SK-N-SH treated with all-trans-retinoic acid at 6 μM for 48 hours (cell line): ENCODE results near the gene GBF1.

ENCODE experiments used
- TCF4 ChIP-seq: fragments of 250-450 bp; sonication (Bioruptor Pico); IDR thresholded peaks from 2 replicates; pipeline ENCODE4 v1.8.0; 2021; ENCODE audit warnings: mild to moderate bottlenecking, moderate library complexity, borderline replicate concordance
- ZC3H10 ChIP-seq: fragments of 250-450 bp; sonication (Bioruptor Pico); IDR thresholded peaks from 2 replicates; pipeline ENCODE4 v1.5.1; 2021; ENCODE audit warnings: mild to moderate bottlenecking, moderate library complexity
- TF ChIP-seq, protein P1 (sequence below): fragments of 250-450 bp; sonication (Bioruptor Pico); IDR thresholded peaks from 2 replicates; pipeline ENCODE4 v1.8.0; 2021; ENCODE audit warnings: low read depth, mild to moderate bottlenecking, moderate library complexity, borderline replicate concordance

DNA sequence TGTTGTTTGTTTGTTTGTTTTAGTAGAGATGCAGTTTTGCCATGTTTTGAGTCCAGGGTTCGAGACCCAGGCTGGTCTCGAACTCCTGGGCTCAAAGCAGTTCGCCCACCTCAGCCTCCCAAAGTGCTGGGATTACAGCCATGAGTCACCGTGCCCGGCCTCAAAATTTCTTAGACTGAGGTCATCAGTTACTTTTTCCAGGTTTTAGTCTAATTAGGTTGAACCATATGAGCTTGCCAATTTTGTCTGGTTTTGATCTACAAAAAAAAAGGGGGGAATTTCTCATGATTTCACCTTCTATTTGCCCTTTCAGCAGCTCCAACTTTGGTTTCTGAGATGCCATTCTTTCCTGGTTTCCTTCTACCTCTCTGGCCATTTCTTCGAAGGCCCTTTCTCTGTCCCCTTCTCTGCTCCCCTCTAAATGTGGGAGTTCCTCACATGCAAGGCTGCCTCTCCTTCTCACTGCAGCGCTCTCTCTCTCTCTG lies 181.5 kb downstream of the GBF1 start:
- TF ChIP-seq ZC3H10 (CRISPR knock-in tag) (no peak), TCF4 (CRISPR knock-in tag) (no peak)
- TF ChIP-seq, protein P1, sequence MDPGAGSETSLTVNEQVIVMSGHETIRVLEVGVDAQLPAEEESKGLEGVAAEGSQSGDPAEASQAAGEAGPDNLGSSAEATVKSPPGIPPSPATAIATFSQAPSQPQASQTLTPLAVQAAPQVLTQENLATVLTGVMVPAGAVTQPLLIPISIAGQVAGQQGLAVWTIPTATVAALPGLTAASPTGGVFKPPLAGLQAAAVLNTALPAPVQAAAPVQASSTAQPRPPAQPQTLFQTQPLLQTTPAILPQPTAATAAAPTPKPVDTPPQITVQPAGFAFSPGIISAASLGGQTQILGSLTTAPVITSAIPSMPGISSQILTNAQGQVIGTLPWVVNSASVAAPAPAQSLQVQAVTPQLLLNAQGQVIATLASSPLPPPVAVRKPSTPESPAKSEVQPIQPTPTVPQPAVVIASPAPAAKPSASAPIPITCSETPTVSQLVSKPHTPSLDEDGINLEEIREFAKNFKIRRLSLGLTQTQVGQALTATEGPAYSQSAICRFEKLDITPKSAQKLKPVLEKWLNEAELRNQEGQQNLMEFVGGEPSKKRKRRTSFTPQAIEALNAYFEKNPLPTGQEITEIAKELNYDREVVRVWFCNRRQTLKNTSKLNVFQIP: no peak
